Measurements from ENCODE around the gene TPPP.

DNA sequence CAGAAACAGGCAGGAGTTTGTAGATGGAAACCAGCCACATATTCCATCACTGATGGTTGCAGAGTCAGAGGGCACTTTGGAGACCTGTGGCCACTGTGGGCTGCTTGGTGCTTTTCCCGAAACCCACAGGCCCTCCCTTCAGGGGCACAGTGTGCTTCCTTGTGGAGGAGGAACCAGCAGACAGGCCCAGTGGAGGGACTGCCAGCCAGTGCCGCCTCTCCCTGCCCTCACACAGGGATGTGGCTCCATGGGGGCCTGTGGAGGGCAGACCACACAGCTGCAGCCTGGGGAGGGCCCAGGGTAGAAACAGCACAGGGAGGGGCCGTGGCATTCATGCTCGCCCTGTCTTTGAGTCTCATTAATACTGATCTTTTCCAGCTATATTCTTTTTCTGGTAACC is 45.8 kb downstream of the TPPP start:
- TF ChIP-seq, protein P1, sequence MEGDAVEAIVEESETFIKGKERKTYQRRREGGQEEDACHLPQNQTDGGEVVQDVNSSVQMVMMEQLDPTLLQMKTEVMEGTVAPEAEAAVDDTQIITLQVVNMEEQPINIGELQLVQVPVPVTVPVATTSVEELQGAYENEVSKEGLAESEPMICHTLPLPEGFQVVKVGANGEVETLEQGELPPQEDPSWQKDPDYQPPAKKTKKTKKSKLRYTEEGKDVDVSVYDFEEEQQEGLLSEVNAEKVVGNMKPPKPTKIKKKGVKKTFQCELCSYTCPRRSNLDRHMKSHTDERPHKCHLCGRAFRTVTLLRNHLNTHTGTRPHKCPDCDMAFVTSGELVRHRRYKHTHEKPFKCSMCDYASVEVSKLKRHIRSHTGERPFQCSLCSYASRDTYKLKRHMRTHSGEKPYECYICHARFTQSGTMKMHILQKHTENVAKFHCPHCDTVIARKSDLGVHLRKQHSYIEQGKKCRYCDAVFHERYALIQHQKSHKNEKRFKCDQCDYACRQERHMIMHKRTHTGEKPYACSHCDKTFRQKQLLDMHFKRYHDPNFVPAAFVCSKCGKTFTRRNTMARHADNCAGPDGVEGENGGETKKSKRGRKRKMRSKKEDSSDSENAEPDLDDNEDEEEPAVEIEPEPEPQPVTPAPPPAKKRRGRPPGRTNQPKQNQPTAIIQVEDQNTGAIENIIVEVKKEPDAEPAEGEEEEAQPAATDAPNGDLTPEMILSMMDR (conservative IDR thresholded peaks at IDR 0.05; ENCODE audit: low read length): no peak
- TF ChIP-seq EZH2phosphoT487 (IDR thresholded peaks at IDR 0.05; ENCODE audit: borderline replicate concordance): no peak

Measured in Loucy (cell line).